ENCODE data around the gene DGKD.
A peak's percentile ranks its signal among the peaks of the same experiment; 100 is the strongest.

The DGKD gene

DNA sequence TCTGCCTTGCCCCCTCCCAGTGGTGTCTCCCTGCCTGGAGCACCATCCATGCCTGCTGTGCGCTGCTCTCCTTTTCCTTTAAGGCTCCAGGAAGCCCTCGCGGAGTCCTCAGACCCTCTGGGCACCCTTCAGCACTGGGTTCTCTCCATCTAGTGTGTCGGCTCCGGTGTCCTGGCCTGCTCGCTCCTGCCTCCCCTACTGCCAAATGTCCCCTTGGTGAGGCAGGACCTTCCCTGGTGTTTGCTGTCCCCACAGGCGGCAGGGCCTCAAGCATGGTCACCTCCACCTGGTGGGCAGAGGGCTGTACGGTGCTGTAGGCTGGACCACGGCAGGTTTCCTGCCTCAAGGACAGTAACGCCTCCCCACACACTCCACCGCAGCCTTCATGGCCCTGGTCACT lies 90.2 kb downstream of the DGKD start:
- Histone ChIP-seq H3K9me3 (ENCODE audit: control insufficient read depth, insufficient read depth, low read length) (no peaks in the 10 kb centered on the region), H3K27ac (ENCODE audit: low read length) (no peak overlapping the region)
- WGBS (ENCODE audit: insufficient coverage, insufficient read length): no CpG with 5 or more reads among the region's 11 CpGs

GRCh38 chr2:233445152-233445830 lies 91.0 kb downstream of the DGKD start:
- no peaks in the 10 kb centered on the region for H3K9me3 ChIP-seq (ENCODE audit: control insufficient read depth, insufficient read depth, low read length)
- no peak overlapping the region for H3K27ac ChIP-seq (ENCODE audit: low read length)
- no peaks in the 10 kb centered on the region; the same call in 1 of the 2 replicates for H3K36me3 ChIP-seq (ENCODE audit: control insufficient read depth, insufficient read depth, low read length)
- no peak for DNase-seq (ENCODE audit: low read depth, low spot score)
- WGBS (ENCODE audit: insufficient coverage, insufficient read length): no CpG with 5 or more reads among the region's 18 CpGs
- H3K4me3 ChIP-seq (ENCODE audit: low read length): no peak overlapping the region
- H3K4me1 ChIP-seq (ENCODE audit: control insufficient read depth, insufficient read depth, low read length): 0 out of 2 replicates have a peak, but pooled peaks cover 1% of the 10 kb centered on the region
- no peaks in the 10 kb centered on the region for H3K27me3 ChIP-seq (ENCODE audit: control insufficient read depth, insufficient read depth, low read length)

More for the DNA sequence above, 90.2 kb downstream of the DGKD start:
- Histone ChIP-seq H3K4me3 (ENCODE audit: low read length) (no peak overlapping the region), H3K4me1 (ENCODE audit: control insufficient read depth, insufficient read depth, low read length) (0 out of 2 replicates have a peak, but pooled peaks cover 1% of the 10 kb centered on the region), H3K36me3 (ENCODE audit: control insufficient read depth, insufficient read depth, low read length) (no peaks in the 10 kb centered on the region; the same call in 1 of the 2 replicates), H3K27me3 (ENCODE audit: control insufficient read depth, insufficient read depth, low read length) (no peaks in the 10 kb centered on the region)
- no peak for DNase-seq (ENCODE audit: low read depth, low spot score)

- no peak overlapping the region for H3K27ac ChIP-seq (ENCODE audit: low read length)
- 0 out of 2 replicates have a peak, but pooled peaks cover 1% of the 10 kb centered on the region for H3K4me1 ChIP-seq (ENCODE audit: control insufficient read depth, insufficient read depth, low read length)
- no peaks in the 10 kb centered on the region; the same call in 1 of the 2 replicates for H3K36me3 ChIP-seq (ENCODE audit: control insufficient read depth, insufficient read depth, low read length)
These were observed 91.8 kb downstream of the DGKD start for GRCh38 chr2:233446121-233446520.

DNA sequence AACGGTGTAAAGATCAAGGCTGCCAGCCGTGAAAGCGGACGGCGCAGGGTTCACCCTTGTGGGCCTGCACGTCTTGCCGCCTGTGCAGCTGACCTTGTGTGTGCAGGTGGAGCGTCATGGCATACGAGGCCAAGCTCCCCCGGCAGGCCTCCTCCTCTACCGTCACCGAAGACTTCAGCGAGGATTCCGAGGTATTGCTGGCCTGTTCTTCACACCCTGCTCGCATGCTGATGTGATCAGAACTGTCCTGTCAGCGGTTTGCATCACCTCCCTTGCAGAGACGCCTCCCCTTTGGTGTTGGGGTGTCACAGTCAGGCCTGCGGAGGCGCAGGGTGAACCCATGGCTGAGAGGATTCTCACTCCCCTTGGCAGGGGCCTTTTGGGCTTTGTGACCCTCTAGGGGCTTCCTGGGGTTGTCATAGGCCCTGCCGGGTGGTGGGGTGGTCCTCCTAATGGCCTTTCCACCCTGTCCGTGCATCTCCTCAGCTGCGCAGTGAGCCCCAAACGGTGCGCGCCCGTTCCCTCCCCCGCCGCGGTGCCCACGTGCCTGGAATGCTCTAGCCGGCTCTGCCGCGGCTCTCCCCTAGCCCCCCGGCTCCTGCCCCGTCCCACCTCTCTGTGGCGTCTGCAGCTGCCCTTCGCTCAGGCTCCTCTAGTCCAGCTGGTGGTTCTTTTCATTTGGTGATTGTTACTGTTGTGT lies 92.5 kb downstream of the DGKD start:
- H3K27ac ChIP-seq (ENCODE audit: low read length): no peak overlapping the region
- no peaks in the 10 kb centered on the region for H3K27me3 ChIP-seq (ENCODE audit: control insufficient read depth, insufficient read depth, low read length)
- no peak for DNase-seq (ENCODE audit: low read depth, low spot score)
- H3K9me3 ChIP-seq (ENCODE audit: control insufficient read depth, insufficient read depth, low read length): no peaks in the 10 kb centered on the region
- no CpG with 5 or more reads among the region's 37 CpGs for WGBS (ENCODE audit: insufficient coverage, insufficient read length)
- H3K4me1 ChIP-seq (ENCODE audit: control insufficient read depth, insufficient read depth, low read length): 0 out of 2 replicates have a peak, but pooled peaks cover 1% of the 10 kb centered on the region
- H3K36me3 ChIP-seq (ENCODE audit: control insufficient read depth, insufficient read depth, low read length): no peaks in the 10 kb centered on the region; the same call in 1 of the 2 replicates
- H3K4me3 ChIP-seq (ENCODE audit: low read length): no peak overlapping the region

More at GRCh38 chr2:233446121-233446520, 91.8 kb downstream of the DGKD start:
- no CpG with 5 or more reads among the region's 1 CpG for WGBS (ENCODE audit: insufficient coverage, insufficient read length)
- no peak for DNase-seq (ENCODE audit: low read depth, low spot score)
- Histone ChIP-seq H3K9me3 (ENCODE audit: control insufficient read depth, insufficient read depth, low read length) (no peaks in the 10 kb centered on the region), H3K4me3 (ENCODE audit: low read length) (no peak overlapping the region), H3K27me3 (ENCODE audit: control insufficient read depth, insufficient read depth, low read length) (no peaks in the 10 kb centered on the region)

DNA sequence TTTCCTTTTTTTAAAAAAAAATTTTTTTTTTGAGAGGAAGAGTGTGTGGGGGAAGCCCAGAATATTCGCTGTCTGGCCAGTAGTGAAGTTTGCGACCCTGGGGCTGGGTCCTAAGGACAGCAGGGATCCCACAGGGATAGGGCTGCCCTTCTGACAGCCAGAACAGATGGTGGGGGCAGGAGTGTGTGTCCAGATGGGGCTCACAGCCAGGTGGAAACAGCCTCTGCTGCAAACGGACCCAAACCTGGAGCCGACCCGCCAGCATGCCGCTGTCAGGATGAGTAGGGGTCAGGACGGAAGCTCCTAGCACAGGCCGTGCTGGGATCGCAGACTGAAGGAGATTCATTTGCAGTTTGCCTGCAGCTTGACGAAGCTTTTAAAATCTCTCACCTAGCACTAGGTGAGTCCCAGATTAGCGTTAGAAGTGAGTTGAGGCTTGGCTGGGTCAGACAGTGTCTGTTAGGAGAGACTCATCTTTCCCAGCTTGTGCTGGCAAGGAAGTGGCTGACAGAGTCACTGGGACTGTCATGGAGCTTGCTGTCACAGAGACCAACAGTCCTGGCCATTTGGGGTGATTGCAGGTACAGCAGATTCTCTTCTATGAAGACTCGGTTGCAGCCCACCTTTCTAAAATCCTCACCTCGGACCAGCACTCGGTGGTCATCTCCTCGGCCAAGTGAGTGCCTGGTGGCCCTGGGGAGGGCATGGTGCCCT lies 93.4 kb downstream of the DGKD start:
- peaks cover 5% of the 10 kb centered on the region; the same call in 1 of the 2 replicates for H3K36me3 ChIP-seq (ENCODE audit: control insufficient read depth, insufficient read depth, low read length)

GRCh38 chr2:233448220-233448559 lies 93.9 kb downstream of the DGKD start:
- Histone ChIP-seq H3K27ac (ENCODE audit: low read length) (no peak overlapping the region), H3K4me3 (ENCODE audit: low read length) (no peak overlapping the region), H3K36me3 (ENCODE audit: control insufficient read depth, insufficient read depth, low read length) (peaks cover 5% of the 10 kb centered on the region; the same call in 1 of the 2 replicates), H3K4me1 (ENCODE audit: control insufficient read depth, insufficient read depth, low read length) (0 out of 2 replicates have a peak, but pooled peaks cover 1% of the 10 kb centered on the region), H3K27me3 (ENCODE audit: control insufficient read depth, insufficient read depth, low read length) (no peaks in the 10 kb centered on the region), H3K9me3 (ENCODE audit: control insufficient read depth, insufficient read depth, low read length) (no peaks in the 10 kb centered on the region)
- DNase-seq (ENCODE audit: low read depth, low spot score): no peak
- no CpG with 5 or more reads among the region's 11 CpGs for WGBS (ENCODE audit: insufficient coverage, insufficient read length)

More for the DNA sequence above, 93.4 kb downstream of the DGKD start:
- Histone ChIP-seq H3K27ac (ENCODE audit: low read length) (no peak overlapping the region), H3K4me3 (ENCODE audit: low read length) (no peak overlapping the region), H3K9me3 (ENCODE audit: control insufficient read depth, insufficient read depth, low read length) (no peaks in the 10 kb centered on the region), H3K4me1 (ENCODE audit: control insufficient read depth, insufficient read depth, low read length) (0 out of 2 replicates have a peak, but pooled peaks cover 1% of the 10 kb centered on the region), H3K27me3 (ENCODE audit: control insufficient read depth, insufficient read depth, low read length) (no peaks in the 10 kb centered on the region)
- no CpG with 5 or more reads among the region's 15 CpGs for WGBS (ENCODE audit: insufficient coverage, insufficient read length)
- DNase-seq (ENCODE audit: low read depth, low spot score): no peak

DNA sequence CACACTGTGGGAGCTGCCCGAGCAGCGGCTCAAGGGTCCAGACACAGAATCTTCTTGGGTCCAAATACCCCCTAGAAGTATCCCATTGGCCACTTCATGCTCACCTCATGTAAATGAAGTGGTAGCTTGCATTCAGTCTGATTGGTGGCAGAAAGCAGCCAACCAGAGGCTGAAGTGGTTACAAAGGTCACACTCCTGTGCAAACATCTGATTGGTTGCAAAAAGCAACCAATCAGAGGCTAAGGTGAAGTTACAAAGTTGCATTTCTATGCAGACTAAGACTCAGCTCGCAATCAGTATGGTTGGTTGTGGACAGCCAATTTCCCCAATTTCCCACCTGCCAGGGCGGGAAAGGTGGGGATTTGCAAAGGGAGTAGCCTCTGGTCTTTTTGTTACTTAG lies 94.3 kb downstream of the DGKD start:
- no peak for DNase-seq (ENCODE audit: low read depth, low spot score)
- Histone ChIP-seq H3K27me3 (ENCODE audit: control insufficient read depth, insufficient read depth, low read length) (no peaks in the 10 kb centered on the region), H3K9me3 (ENCODE audit: control insufficient read depth, insufficient read depth, low read length) (no peaks in the 10 kb centered on the region), H3K36me3 (ENCODE audit: control insufficient read depth, insufficient read depth, low read length) (peaks cover 5% of the 10 kb centered on the region; the same call in 1 of the 2 replicates), H3K27ac (ENCODE audit: low read length) (no peak overlapping the region), H3K4me3 (ENCODE audit: low read length) (no peak overlapping the region), H3K4me1 (ENCODE audit: control insufficient read depth, insufficient read depth, low read length) (0 out of 2 replicates have a peak, but pooled peaks cover 1% of the 10 kb centered on the region)
- WGBS (ENCODE audit: insufficient coverage, insufficient read length): no CpG with 5 or more reads among the region's 4 CpGs

DNA sequence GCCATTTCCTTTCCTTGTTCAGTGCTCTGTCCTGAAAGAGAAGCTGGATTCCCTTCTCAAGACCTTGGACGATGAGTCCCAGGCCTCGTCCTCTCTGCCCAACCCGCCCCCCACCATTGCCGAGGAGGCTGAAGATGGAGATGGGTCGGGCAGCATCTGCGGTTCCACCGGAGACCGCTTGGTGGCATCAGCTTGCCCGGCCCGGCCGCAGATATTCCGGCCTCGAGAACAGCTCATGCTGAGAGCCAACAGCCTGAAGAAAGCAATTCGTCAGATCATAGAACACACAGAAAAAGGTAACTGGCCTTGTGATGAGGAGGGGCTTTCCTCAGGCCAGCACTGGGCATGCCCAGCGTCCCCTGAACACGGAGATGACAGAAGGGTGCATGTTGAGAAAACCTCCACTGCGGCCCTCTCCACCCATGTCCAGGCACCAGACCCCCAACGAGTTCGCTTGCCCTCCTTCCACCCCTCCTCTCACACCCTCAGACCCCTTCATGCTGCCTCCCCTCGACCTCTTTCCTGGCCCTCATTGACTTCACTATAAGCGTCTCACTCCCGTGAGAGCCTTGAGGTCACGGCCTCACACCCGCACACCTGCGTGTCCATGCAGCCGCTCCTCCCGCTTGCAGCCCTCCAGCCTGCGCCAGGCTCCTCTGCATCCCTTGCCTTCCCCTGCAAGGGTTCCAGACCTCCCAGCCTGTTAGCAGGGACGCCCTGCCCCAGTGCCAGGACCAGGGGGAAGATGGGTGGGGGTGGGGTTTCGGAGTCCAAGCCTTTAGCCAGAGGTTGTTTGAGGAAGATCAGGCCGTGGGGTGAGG lies 95.0 kb downstream of the DGKD start:
- Histone ChIP-seq H3K36me3 (ENCODE audit: control insufficient read depth, insufficient read depth, low read length) (peaks cover 5% of the 10 kb centered on the region; the same call in 1 of the 2 replicates), H3K27me3 (ENCODE audit: control insufficient read depth, insufficient read depth, low read length) (no peaks in the 10 kb centered on the region), H3K27ac (ENCODE audit: low read length) (no peak overlapping the region), H3K4me3 (ENCODE audit: low read length) (no peak overlapping the region), H3K9me3 (ENCODE audit: control insufficient read depth, insufficient read depth, low read length) (no peaks in the 10 kb centered on the region), H3K4me1 (ENCODE audit: control insufficient read depth, insufficient read depth, low read length) (0 out of 2 replicates have a peak, but pooled peaks cover 1% of the 10 kb centered on the region)
- no CpG with 5 or more reads among the region's 31 CpGs for WGBS (ENCODE audit: insufficient coverage, insufficient read length)
- DNase-seq (ENCODE audit: low read depth, low spot score): peak; percentile 41

DNA sequence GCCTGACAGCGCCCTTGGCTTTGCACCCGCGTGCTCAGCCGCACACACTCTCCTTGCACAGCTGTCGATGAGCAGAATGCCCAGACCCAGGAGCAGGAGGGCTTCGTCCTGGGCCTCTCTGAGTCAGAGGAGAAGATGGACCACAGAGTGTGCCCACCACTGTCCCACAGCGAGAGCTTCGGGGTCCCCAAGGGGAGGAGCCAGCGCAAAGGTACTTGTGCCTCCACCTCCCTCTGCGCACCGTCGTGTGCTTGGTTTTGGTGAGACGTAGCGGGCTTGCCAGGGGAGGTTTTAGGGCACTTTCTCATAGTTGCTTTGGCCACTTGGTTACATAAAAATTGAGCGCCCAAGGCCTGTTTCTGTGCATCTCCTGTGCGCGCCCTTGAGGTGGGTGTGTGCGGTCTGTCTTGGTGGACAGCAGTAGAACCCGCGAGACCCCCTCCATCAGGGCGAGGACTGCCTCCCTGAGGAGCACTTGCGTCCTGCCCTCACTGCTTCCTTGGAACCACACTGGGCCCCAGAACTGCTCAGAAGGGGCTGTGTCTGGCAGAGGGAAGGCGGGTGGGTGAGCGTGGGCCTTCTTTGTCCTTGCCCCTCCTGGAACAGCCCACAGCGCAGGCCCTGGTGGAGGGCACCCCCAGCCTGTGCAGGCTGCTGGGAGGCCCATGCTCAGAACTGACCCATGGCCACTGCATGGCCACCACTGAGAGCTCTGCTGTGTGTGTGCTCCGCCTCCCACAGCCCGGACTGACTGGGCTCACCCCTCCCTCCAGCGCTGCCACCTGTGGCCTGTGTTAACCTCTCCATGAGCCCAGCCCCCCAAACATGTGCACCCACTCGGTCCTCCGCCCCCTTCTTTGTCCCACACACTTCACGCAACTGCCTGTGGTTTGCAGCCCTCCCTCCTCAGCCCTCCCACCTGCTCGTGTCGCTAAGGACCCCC lies 95.9 kb downstream of the DGKD start:
- DNase-seq (ENCODE audit: low read depth, low spot score): no peak
- no peaks in the 10 kb centered on the region for H3K9me3 ChIP-seq (ENCODE audit: control insufficient read depth, insufficient read depth, low read length)
- H3K36me3 ChIP-seq (ENCODE audit: control insufficient read depth, insufficient read depth, low read length): peaks cover 5% of the 10 kb centered on the region; the same call in 1 of the 2 replicates
- no peak overlapping the region for H3K27ac ChIP-seq (ENCODE audit: low read length)
- no peak overlapping the region for H3K4me3 ChIP-seq (ENCODE audit: low read length)
- no peaks in the 10 kb centered on the region for H3K27me3 ChIP-seq (ENCODE audit: control insufficient read depth, insufficient read depth, low read length)
- H3K4me1 ChIP-seq (ENCODE audit: control insufficient read depth, insufficient read depth, low read length): 0 out of 2 replicates have a peak, but pooled peaks cover 1% of the 10 kb centered on the region
- WGBS (ENCODE audit: insufficient coverage, insufficient read length): no CpG with 5 or more reads among the region's 33 CpGs
